Testis (tissue), 3 donors: ENCODE measurements around the gene CIDEB. TPM values are rescaled to one million over a fixed set of nuclear protein-coding genes. Genes with fewer than 3 reads are reported as not detected.

Experiments
- DNase-seq: peaks from one replicate; pipeline ENCODE4 v3.0.0-alpha.2; 2019
- H3K27ac ChIP-seq, 2 donors: fragments of 200-600 bp; sonication (generic); one replicate each; pipeline ENCODE4 v1.5.1; 2019
- H3K27me3 ChIP-seq: fragments of 200-600 bp; sonication (generic); one replicate; pipeline ENCODE4 v1.5.1; 2019
- H3K36me3 ChIP-seq: fragments of 200-600 bp; sonication (generic); one replicate; pipeline ENCODE4 v1.5.1; 2017; ENCODE audit warnings: low read depth; ENCODE audit errors: missing control alignments
- H3K4me1 ChIP-seq: fragments of 200-600 bp; sonication (generic); one replicate; pipeline ENCODE4 v1.5.1; 2019
- H3K4me3 ChIP-seq, 2 donors: fragments of 200-600 bp; sonication (generic); one replicate each; pipeline ENCODE4 v1.5.1; 2017 to 2019
- H3K9me3 ChIP-seq: fragments of 200-600 bp; sonication (generic); one replicate; pipeline ENCODE4 v1.5.1; 2017
- CTCF ChIP-seq, 3 experiments: fragments of 450-650 bp in 2 of 3; fragments of 200-600 bp in 1 of 3; sonication (generic) in 1 of 3; IDR thresholded peaks; one replicate each; pipeline ENCODE4 v1.5.1; 2016 to 2019; ENCODE audit warnings: antibody characterized with exemption in 3 of 3, mild to moderate bottlenecking in 2 of 3, moderate library complexity in 1 of 3
- POLR2A ChIP-seq: fragments of 450-650 bp; IDR thresholded peaks from one replicate; pipeline ENCODE4 v1.6.1; 2017; ENCODE audit warnings: antibody characterized with exemption, mild to moderate bottlenecking, moderate library complexity
- WGBS, 2 donors: methylation state at CpG; one replicate each; pipeline ENCODE4 v1.1.5; 2018; 5-methylcytosine and 5-hydroxymethylcytosine counted together
- intact Hi-C: fragments of 100-400 bp; cut with DNase I; formaldehyde crosslinking; loops from one replicate; pipeline ENCODE4 v1.15.1; 2023; ENCODE audit warnings: low total_unique reads
- polyA plus RNA-seq: library from polyadenylated mRNA; stranded (reverse); fragments of 350-450 nt; fragmentation: Illumina TruSeq; extraction: RNeasy Lipid Tissue Mini Kit (QIAGEN cat#74804); gene quantifications from one replicate; pipeline ENCODE4 v1.2.3, GENCODE V29; 2014; ENCODE audit warnings: low read depth, low replicate concordance; ENCODE audit not compliant: insufficient read depth
- total RNA-seq, 2 donors: library from RNA; depleted of rRNA; stranded (reverse); fragments of >200 nt; gene quantifications; one replicate each; pipeline ENCODE4 v1.2.3, GENCODE V29; 2016

The CIDEB gene
- total and polyA plus RNA-seq, 3 donors from 2014 or later, result 3.8 to 7.0 (median 6.6) TPM

GRCh38 chr14:24279301-24280186 lies 28.2 kb downstream of the CIDEB start:
- intact Hi-C loops, result no loop called here
- 84 to 88% methylated on average over 11 of the region's 11 CpGs for WGBS, 2 donors
- Histone ChIP-seq H3K9me3 (no peaks in the 10 kb centered on the region), H3K27me3 (no peaks in the 10 kb centered on the region), H3K27ac (no peak overlapping the region), H3K36me3 (no peaks in the 10 kb centered on the region), H3K4me1 (no peaks in the 10 kb centered on the region), H3K4me3 (no peak overlapping the region)
- no peak for DNase-seq
- TF ChIP-seq CTCF (IDR thresholded peaks at IDR 0.05) (no peak), POLR2A (no peak)

GRCh38 chr14:24278424-24278823 lies 29.4 kb downstream of the CIDEB start:
- TF ChIP-seq POLR2A (no peak), CTCF (IDR thresholded peaks at IDR 0.05) (no peak)
- WGBS, 2 donors, result 89 to 90% methylated on average over 5 of the region's 5 CpGs
- DNase-seq, result no peak
- Histone ChIP-seq H3K27me3 (no peaks in the 10 kb centered on the region), H3K9me3 (no peaks in the 10 kb centered on the region), H3K27ac (no peak overlapping the region), H3K36me3 (no peaks in the 10 kb centered on the region), H3K4me1 (no peaks in the 10 kb centered on the region), H3K4me3 (no peak overlapping the region)
- intact Hi-C loops, result no loop called here

DNA sequence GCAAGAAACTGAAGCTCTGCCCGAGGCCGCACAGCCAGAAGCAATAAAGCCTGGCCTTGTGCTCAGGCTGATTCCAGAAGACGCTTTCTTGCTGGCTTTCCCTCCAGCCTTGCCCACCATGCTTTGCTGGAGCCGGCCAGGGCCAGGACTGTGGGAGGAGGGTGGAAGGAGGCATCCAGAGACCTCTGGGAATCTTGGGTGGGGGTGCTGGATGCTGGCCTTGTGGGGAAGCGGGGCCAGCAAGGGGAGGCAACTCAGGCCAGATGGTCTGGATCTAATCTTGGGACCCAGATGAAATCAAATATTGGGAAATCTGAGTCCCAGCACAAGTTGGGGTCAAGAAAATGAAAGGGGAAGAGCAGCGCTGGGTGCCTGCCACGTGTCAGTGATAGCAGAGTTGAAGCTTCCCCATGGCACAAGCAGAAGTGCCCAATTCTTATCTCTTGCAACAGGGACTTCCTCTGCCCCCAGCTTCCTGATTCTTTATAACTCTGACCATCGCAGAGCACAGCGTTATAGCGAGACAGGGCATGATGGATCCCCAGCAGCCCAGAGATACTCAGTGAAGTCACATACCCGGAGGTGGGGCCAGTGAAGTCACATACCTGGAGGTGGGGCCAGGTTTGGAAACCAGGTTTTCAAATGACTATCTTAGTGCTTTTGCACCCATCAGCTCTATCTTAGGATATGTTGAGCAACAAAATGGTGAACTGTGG lies 30.0 kb downstream of the CIDEB start:
- H3K27ac ChIP-seq, result no peak overlapping the region
- H3K4me1 ChIP-seq, result no peaks in the 10 kb centered on the region
- H3K9me3 ChIP-seq, result no peaks in the 10 kb centered on the region
- no peaks in the 10 kb centered on the region for H3K36me3 ChIP-seq
- DNase-seq, result no peak
- TF ChIP-seq CTCF (IDR thresholded peaks at IDR 0.05) (no peak), POLR2A (no peak)
- WGBS, 2 donors, result 84 to 87% methylated on average over 11 of the region's 11 CpGs
- intact Hi-C loops, result no loop called here
- H3K27me3 ChIP-seq, result no peaks in the 10 kb centered on the region
- H3K4me3 ChIP-seq, result no peak overlapping the region

GRCh38 chr14:24277071-24277470 lies 30.7 kb downstream of the CIDEB start:
- Histone ChIP-seq H3K4me1 (no peaks in the 10 kb centered on the region), H3K27ac (no peak overlapping the region), H3K9me3 (no peaks in the 10 kb centered on the region), H3K27me3 (no peaks in the 10 kb centered on the region), H3K36me3 (no peaks in the 10 kb centered on the region), H3K4me3 (no peak overlapping the region)
- WGBS, 2 donors, result 88 to 90% methylated on average over 6 of the region's 6 CpGs
- intact Hi-C loops, result no loop called here
- TF ChIP-seq CTCF (IDR thresholded peaks at IDR 0.05), result no peak
- no peak for TF ChIP-seq POLR2A
- DNase-seq, result no peak
